Adrenal gland (tissue), 12 donors: ENCODE measurements around the gene RHOB. TPM values are rescaled to one million over a fixed set of nuclear protein-coding genes. Genes with fewer than 3 reads are reported as not detected.

Experiments
- DNase-seq, 7 donors: peaks; one replicate each; pipeline ENCODE4 v3.0.0-alpha.2; 2019 to 2020
- H3K27ac ChIP-seq, 5 donors: fragments of 200-600 bp; sonication (generic) in 4 of 5; 1 replicate in 3 of 5; 2 replicates in 2 of 5; pipeline versions ENCODE4 v1.5.1 to v1.8.0; 2016 to 2020; ENCODE audit warnings: mild to moderate bottlenecking in 1 of 5
- H3K27me3 ChIP-seq: fragments of 200-600 bp; 2 replicates; pipeline ENCODE4 v1.8.0; 2021
- H3K36me3 ChIP-seq, 2 donors: fragments of 200-600 bp; replicated peaks in 1 of 2; 1 replicate in 1 of 2; 2 replicates in 1 of 2; pipeline versions ENCODE4 v1.5.1 to v1.8.0; 2018 to 2022
- H3K4me1 ChIP-seq, 2 donors: fragments of 200-600 bp; replicated peaks in 1 of 2; 1 replicate in 1 of 2; 2 replicates in 1 of 2; pipeline versions ENCODE4 v1.5.1 to v1.8.0; 2018 to 2021
- H3K4me3 ChIP-seq, 4 donors: fragments of 200-600 bp; sonication (generic) in 3 of 4; one replicate each; pipeline ENCODE4 v1.5.1; 2016 to 2018
- H3K9me3 ChIP-seq, 3 donors: fragments of 200-600 bp; sonication (generic) in 1 of 3; replicated peaks in 1 of 3; 1 replicate in 2 of 3; 2 replicates in 1 of 3; pipeline versions ENCODE4 v1.5.1 to v1.8.0; 2016 to 2021
- POLR2A ChIP-seq, 2 donors: fragments of 450-650 bp; IDR thresholded peaks; one replicate each; pipeline ENCODE4 v1.6.1; 2017; ENCODE audit warnings: antibody characterized with exemption in 2 of 2, mild to moderate bottlenecking in 2 of 2, moderate library complexity in 1 of 2
- WGBS, 4 donors: extraction: QIAGEN DNeasy Blood & Tissue Kit in 2 of 4; methylation state at CpG; one replicate each; pipeline versions ENCODE4 v1.1.5 to v1.1.7; 2013 to 2017; 5-methylcytosine and 5-hydroxymethylcytosine counted together
- intact Hi-C, 2 donors: fragments of 100-400 bp; cut with DNase I; formaldehyde crosslinking; loops; one replicate each; pipeline versions ENCODE4 v1.14.1 to v1.15.0; 2022 to 2023
- polyA plus RNA-seq, 3 donors: library from polyadenylated mRNA; stranded (reverse); fragments of 200-250 nt in 2 of 3; fragments of 350-450 nt in 1 of 3; fragmentation: Illumina TruSeq in 1 of 3; extraction: RNeasy Lipid Tissue Mini Kit (QIAGEN cat#74804) in 1 of 3; gene quantifications; one replicate each; pipeline ENCODE4 v1.2.3, GENCODE V29; 2013 to 2014
- total RNA-seq, 9 donors: library from RNA; depleted of rRNA in 4 of 9; stranded (reverse); fragments of >200 nt in 4 of 9; fragments of 120-200 nt in 1 of 9; fragmentation: NEBNext Ultra II Directional in 1 of 9; extraction: Animal tissue kit (Norgen Biotek cat#: 25700) in 1 of 9; gene quantifications; one replicate each; pipeline versions ENCODE4 v1.1.0 to v1.2.4, GENCODE V29; 2013 to 2023
- TF ChIP-seq, protein P1 (sequence below), 6 experiments: fragments of 450-650 bp in 4 of 6; fragments of 200-600 bp in 2 of 6; sonication (generic) in 1 of 6; IDR thresholded peaks; 1 replicate in 5 of 6; 2 replicates in 1 of 6; pipeline versions ENCODE4 v1.5.1 to v1.8.0; 2016 to 2021; ENCODE audit warnings: antibody characterized with exemption in 6 of 6, mild to moderate bottlenecking in 2 of 6, moderate library complexity in 1 of 6
- donor health status: healthy with polysubstance abuse.
- donor health status: Bipolar disorder and iron deficiency.
- donor health status: DM: yes; HTN: yes; CAD: no.
- donor health status: DM: no; HTN: no; CAD: no.
- donor health status: DM: no; HTN: no; CAD: no.
- donor health status: DM: yes; HTN: yes; CAD: no.

The RHOB gene
- total and polyA plus RNA-seq, 12 donors: 130 to 1,281 (median 417) TPM

DNA sequence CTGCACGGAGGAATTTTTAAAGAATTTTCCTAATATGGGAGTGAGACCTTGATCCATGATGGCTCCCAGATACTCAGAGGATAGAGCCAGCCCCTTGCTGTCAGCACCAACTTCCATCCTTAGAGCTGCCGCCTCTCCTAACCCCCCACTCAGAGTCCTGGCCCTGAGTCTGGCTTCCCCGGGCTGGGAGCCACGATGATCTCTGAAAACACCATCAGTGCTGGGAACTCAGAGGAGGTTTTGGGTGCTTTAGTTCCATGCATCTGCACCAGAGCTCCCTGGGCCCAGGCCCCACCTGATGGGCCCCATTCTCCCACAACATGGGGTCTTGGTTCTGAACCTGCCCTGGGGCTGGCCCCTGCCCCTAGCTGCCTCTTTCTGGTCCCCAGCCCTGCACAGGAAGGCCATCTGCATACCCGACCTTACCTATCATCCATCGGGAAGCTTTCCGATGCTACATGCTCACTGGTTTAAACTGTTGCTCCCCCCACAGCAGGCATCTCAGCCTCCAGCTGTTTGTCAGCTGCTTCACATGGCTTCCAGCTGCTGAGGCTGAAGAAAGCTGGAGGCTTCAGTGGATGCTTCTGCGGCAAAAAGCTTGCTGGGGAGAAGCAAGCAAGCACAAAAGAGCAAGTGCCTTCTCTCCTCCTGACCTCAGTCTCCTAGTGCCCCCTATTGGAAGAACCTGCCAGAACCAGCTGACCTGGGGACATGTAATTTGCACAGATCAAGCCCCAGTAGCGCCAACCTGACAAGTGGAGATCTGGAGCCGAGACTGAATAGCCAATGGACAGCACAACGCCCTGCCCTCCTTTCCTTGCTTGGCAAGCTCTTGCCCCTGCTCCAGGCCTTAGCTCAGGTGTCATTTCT lies 24.2 kb upstream of the RHOB start:
- 60 to 72% (median 66%) methylated on average over 6 to 11 of the region's 11 CpGs for WGBS, 4 donors
- Histone ChIP-seq H3K4me1 (peaks cover 21 to 27% of the 10 kb centered on the region in 2 donors), H3K9me3 (no peaks in the 10 kb centered on the region), H3K36me3 (no peaks in the 10 kb centered on the region), H3K27me3 (no peaks in the 10 kb centered on the region), H3K27ac (peak overlapping the region in 3 of 5 donors; percentile 1 to 90 (median 70)), H3K4me3 (no peak overlapping the region)
- DNase-seq: peak in 3 of 7 donors; percentile 20 to 49 (median 36)
- TF ChIP-seq, protein P1, sequence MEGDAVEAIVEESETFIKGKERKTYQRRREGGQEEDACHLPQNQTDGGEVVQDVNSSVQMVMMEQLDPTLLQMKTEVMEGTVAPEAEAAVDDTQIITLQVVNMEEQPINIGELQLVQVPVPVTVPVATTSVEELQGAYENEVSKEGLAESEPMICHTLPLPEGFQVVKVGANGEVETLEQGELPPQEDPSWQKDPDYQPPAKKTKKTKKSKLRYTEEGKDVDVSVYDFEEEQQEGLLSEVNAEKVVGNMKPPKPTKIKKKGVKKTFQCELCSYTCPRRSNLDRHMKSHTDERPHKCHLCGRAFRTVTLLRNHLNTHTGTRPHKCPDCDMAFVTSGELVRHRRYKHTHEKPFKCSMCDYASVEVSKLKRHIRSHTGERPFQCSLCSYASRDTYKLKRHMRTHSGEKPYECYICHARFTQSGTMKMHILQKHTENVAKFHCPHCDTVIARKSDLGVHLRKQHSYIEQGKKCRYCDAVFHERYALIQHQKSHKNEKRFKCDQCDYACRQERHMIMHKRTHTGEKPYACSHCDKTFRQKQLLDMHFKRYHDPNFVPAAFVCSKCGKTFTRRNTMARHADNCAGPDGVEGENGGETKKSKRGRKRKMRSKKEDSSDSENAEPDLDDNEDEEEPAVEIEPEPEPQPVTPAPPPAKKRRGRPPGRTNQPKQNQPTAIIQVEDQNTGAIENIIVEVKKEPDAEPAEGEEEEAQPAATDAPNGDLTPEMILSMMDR (IDR thresholded peaks at IDR 0.05): no peak
- no peak for TF ChIP-seq POLR2A (IDR thresholded peaks at IDR 0.05)
- intact Hi-C loops: no loop called here

DNA sequence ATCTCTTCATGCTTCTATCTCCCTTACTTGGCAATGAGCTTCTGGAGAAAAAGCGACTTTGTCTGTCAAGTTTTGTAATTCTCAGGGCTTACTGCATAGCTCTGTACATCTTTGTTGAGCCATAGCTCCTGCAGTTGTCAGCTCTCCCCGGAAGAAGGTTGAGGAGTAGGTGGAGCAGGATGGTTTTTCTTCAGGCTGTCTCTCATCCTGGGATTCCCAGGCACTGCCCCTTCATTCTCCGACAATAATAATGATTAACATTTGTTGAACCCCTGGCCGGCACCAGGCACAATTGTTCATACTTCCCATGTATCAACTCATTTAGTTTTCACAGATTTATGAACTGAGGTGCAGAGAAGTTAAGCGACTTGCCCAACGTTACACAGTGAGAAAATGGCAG lies 23.5 kb upstream of the RHOB start:
- DNase-seq: peak in 2 of 7 donors; percentile 10 to 24
- Histone ChIP-seq H3K27me3 (no peaks in the 10 kb centered on the region), H3K27ac (peak overlapping the region in 2 of 5 donors; percentile 70 to 90), H3K4me1 (peaks cover 21 to 27% of the 10 kb centered on the region in 2 donors), H3K9me3 (no peaks in the 10 kb centered on the region), H3K36me3 (no peaks in the 10 kb centered on the region), H3K4me3 (no peak overlapping the region)
- intact Hi-C loops: no loop called here
- TF ChIP-seq, protein P1 (IDR thresholded peaks at IDR 0.05): no peak
- no peak for TF ChIP-seq POLR2A (IDR thresholded peaks at IDR 0.05)
- 90 to 94% (median 93%) methylated on average over 6 of the region's 6 CpGs for WGBS, 4 donors

DNA sequence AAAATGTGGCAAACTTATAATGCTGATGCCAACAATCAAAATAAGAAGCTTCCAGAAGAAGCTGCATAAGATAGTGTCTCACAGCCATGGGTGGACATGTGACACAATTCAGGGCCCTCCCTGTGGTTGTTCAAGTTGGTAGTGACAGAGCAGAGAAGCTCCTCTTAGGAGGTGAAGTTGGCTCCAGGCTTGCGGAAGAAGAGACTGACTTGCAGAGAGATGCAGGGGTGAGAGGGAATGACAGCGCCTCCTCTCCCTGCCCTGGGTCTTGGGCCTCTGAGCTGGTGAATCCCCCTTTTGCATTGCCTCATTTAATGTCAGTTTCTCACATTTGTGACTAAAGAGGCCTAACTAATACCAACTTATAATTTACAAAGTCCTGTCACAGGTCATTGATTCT lies 23.0 kb upstream of the RHOB start:
- intact Hi-C loops: no loop called here
- Histone ChIP-seq H3K9me3 (no peaks in the 10 kb centered on the region), H3K36me3 (no peaks in the 10 kb centered on the region), H3K27ac (peak overlapping the region in 3 of 5 donors; percentile 21 to 90 (median 70)), H3K27me3 (no peaks in the 10 kb centered on the region), H3K4me3 (no peak overlapping the region), H3K4me1 (peaks cover 21 to 27% of the 10 kb centered on the region in 2 donors)
- WGBS, 4 donors: 93 to 95% (median 94%) methylated on average over 2 of the region's 2 CpGs
- peak in 2 of 7 donors; percentile 12 to 50 for DNase-seq
- TF ChIP-seq, protein P1 (IDR thresholded peaks at IDR 0.05): no peak
- no peak for TF ChIP-seq POLR2A (IDR thresholded peaks at IDR 0.05)
